HCT116 (cell line): ENCODE data around the gene NUTM2A.
"Not testable (repeated sequence)": the region's sequence is repeated elsewhere in the genome, so short reads cannot be mapped to it uniquely, and the experiment has no call there.

Experiments used
- CEBPB ChIP-seq: IDR thresholded peaks from 2 replicates; pipeline ENCODE4 v1.6.1; 2012; ENCODE audit warnings: low read depth
- CTCF ChIP-seq, 3 experiments: fragments of 200-600 bp in 1 of 3; sonication (generic) in 1 of 3; IDR thresholded peaks in 2 of 3; conservative IDR thresholded peaks in 1 of 3; 2 replicates each; pipeline ENCODE4 v1.5.1; 2012 to 2017; ENCODE audit warnings: low read depth in 2 of 3, low read length in 2 of 3, antibody characterized with exemption in 1 of 3, borderline replicate concordance in 1 of 3, control low read depth in 1 of 3, mild to moderate bottlenecking in 1 of 3, mixed read lengths in 1 of 3, mixed run types in 1 of 3, moderate library complexity in 1 of 3; ENCODE audit not compliant: insufficient read depth in 1 of 3
- EZH2 ChIP-seq: fragments of 200-600 bp; sonication (generic); IDR thresholded peaks from 2 replicates; pipeline ENCODE4 v1.6.1; 2017; ENCODE audit warnings: antibody characterized with exemption, mixed run types
- EZH2phosphoT487 ChIP-seq: fragments of 200-600 bp; IDR thresholded peaks from 2 replicates; pipeline ENCODE4 v1.6.1; 2018; ENCODE audit warnings: antibody characterized with exemption, borderline replicate concordance
- JUND ChIP-seq: IDR thresholded peaks from 2 replicates; pipeline ENCODE4 v1.6.1; 2012
- POLR2A ChIP-seq: IDR thresholded peaks from 2 replicates; pipeline ENCODE4 v1.7.0; 2011; ENCODE audit warnings: borderline replicate concordance; ENCODE audit not compliant: insufficient read depth, insufficient read length; ENCODE audit errors: extremely low read depth
- POLR2AphosphoS5 ChIP-seq: IDR thresholded peaks from 2 replicates; pipeline ENCODE4 v1.6.1; 2011; ENCODE audit warnings: mild to moderate bottlenecking, low read depth, low read length, moderate library complexity
- SP1 ChIP-seq: IDR thresholded peaks from 2 replicates; pipeline ENCODE4 v1.6.1; 2012; ENCODE audit warnings: low read depth
- TCF7L2 ChIP-seq: IDR thresholded peaks from 2 replicates; pipeline ENCODE4 v1.7.0; 2011; ENCODE audit warnings: borderline replicate concordance, inconsistent platforms; ENCODE audit not compliant: insufficient read depth, insufficient read length; ENCODE audit errors: extremely low read depth

GRCh38 chr10:87242192-87242591 lies 16.9 kb downstream of the NUTM2A start:
- TF ChIP-seq POLR2A; CTCF (IDR thresholded peaks at IDR 0.05 in 2 of 3, conservative IDR thresholded peaks at IDR 0.05 in 1 of 3; ENCODE audit: borderline replicate concordance in 1 of 3, insufficient read depth in 1 of 3, low read depth in 2 of 3, low read length in 2 of 3); SP1; POLR2AphosphoS5; JUND; EZH2; TCF7L2; CEBPB; EZH2phosphoT487: not testable (repeated sequence)
